Left cardiac atrium (tissue), 4 donors: ENCODE measurements around the gene PLCL1. TPM values are rescaled to one million over a fixed set of nuclear protein-coding genes. Genes with fewer than 3 reads are reported as not detected.

Experiments used
- ATAC-seq, 2 donors: fragments of 200-7000 bp; cut with Tn5 transposase; one replicate each; pipeline ENCODE4 v1.9.1; 2020; ENCODE audit warnings: mild to moderate bottlenecking in 2 of 2, moderate library complexity in 2 of 2
- DNase-seq: peaks from one replicate; pipeline ENCODE4 v3.0.0-alpha.2; 2020
- intact Hi-C, 2 donors: fragments of 100-400 bp; cut with DNase I; formaldehyde crosslinking; loops; one replicate each; pipeline versions ENCODE4 v1.14.1 to v1.15.1; 2022 to 2023
- total RNA-seq, 2 donors: library from RNA; stranded (reverse); fragmentation: NEBNext Ultra II Directional; extraction: Animal tissue kit (Norgen Biotek cat#: 25700); gene quantifications; one replicate each; pipeline ENCODE4 v1.2.1, GENCODE V29; 2021
- donor health status: DM: no; HTN: yes; CAD: no.
- donor health status: DM: no; HTN: yes; CAD: no; lungs with severe emphysema.
- donor health status: DM: yes; HTN: yes; CAD: no.
- donor health status: Dilated cardiomyopathy.

PLCL1 gene
- total RNA-seq, 2 donors from 2014 or later: 17.7 to 19.1 TPM

DNA sequence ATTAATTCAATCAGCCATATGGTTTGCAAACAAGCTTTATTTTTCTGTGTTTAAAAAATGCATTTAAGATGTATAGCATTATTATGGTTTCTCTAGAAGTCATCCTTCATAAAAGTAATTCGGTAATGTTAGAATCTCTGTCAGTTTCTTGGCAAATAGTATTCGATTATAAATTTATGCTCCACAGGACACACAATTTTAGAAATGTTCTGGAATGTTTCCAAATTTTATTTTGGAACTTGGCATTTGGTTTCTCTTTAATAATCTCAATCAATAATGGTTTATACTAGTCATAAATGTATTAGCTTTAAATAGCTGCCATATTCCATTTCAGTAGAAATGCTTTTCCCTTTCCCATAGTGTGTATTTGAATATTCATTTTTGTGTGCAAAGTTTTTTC is 156.4 kb downstream of the PLCL1 start:
- no peak for DNase-seq
- intact Hi-C loops: loop anchor here in 1 of 2 donors (10.0 kb wide), 1 partner anchor 154 kb away; no protein-coding TSS in a partner anchor
- no peak for ATAC-seq

GRCh38 chr2:197964720-197965119 is 160.3 kb downstream of the PLCL1 start:
- no peak for DNase-seq
- ATAC-seq: no peak
- intact Hi-C loops: loop anchor here in 1 of 2 donors (5.0 to 10.0 kb wide), 2 partner anchors 150 to 157 kb away; no protein-coding TSS in a partner anchor

GRCh38 chr2:197965756-197966155 is 161.4 kb downstream of the PLCL1 start:
- ATAC-seq (no peak), DNase-seq (no peak)
- intact Hi-C loops: loop anchor here in 1 of 2 donors (5.0 to 10.0 kb wide), 2 partner anchors 149 to 158 kb away; no protein-coding TSS in a partner anchor

DNA sequence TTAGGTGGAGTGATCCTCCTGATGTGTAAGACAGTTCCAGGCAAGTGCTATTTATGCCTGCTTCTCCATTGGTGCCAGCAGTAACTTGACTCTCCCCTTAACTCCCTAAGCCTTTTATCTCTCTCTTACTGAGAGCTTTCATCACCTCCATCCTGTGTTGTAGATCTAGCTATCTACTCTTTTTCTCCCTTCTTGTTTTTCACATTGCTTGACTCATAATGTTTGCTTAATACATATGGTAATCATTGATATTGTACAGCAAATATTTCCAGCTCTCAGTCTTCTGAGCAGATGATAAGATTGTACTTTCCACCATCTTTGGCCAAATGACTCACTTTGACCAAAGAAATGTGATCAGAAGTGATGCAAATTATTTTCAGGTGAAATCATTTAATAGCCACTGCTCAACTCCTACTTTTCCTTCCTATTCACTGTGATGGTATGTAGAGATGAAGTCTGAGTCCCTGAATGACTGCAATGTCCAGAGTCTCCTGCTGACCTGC is 165.0 kb downstream of the PLCL1 start:
- no peak for DNase-seq
- peak; percentile 91 to 98 for ATAC-seq
- intact Hi-C loops: loop anchor here in 1 of 2 donors (5.0 to 10.0 kb wide), 2 partner anchors 145 to 162 kb away; no protein-coding TSS in a partner anchor

GRCh38 chr2:197972061-197972460 is 167.7 kb downstream of the PLCL1 start:
- DNase-seq (peak; percentile 51), ATAC-seq (no peak)
- intact Hi-C loops: no loop called here

GRCh38 chr2:197972587-197972986 is 168.2 kb downstream of the PLCL1 start:
- DNase-seq (no peak), ATAC-seq (no peak)
- intact Hi-C loops: no loop called here

- intact Hi-C loops: no loop called here
- no peak for ATAC-seq
These were observed 169.4 kb downstream of the PLCL1 start for GRCh38 chr2:197973772-197974171.

DNA sequence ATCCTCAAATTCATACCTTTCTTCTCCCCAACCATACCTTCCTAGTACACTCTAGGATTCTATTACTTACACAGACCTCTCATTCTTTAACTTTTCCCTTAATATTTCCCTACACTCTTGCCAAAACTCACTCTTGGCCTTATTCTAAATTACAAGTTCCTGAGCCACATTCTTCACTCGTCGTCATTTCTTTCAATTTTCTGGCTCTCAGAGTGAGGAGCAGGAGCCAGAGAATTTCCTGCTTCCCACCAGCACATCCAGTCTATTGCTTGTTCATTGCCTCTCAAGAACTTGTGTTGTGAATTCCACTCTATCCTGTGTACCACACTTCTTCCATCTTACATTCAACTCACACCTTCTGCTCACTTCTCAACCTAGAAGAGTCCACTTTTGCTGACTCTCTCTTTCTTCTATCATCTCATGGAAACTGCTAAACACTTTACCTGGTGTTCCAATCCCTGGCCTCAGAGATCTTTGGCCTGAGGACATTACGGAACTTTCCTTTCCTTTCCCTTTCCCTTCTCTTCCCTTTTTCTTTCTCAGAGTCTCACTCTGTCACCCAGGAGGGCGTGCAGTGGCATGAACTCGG is 171.6 kb downstream of the PLCL1 start:
- peak; percentile 31 to 44 for ATAC-seq
- no peak for DNase-seq
- intact Hi-C loops: no loop called here

More at GRCh38 chr2:197973772-197974171, 169.4 kb downstream of the PLCL1 start:
- DNase-seq: no peak

DNA sequence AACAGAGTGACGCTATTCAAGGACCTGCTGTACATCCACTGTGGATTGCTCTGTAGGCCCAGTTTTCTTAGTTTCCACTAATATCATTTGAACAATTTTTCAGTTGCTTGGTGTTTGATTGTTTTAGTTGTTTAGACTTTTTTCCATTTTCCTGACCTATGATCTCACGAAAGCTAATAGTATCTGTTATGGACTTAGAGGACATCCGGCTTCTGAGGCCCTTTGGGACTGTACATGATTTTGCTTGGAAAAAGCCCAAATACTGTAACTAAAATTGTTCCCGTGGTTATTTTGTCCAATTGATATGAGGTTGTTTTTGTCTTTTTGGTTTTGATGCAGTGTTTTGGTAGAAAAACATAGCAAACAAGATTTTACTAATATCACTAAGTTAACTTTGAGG is 174.6 kb downstream of the PLCL1 start:
- DNase-seq (no peak), ATAC-seq (no peak)
- intact Hi-C loops: no loop called here

GRCh38 chr2:197982565-197982964 is 178.2 kb downstream of the PLCL1 start:
- ATAC-seq (no peak), DNase-seq (no peak)
- intact Hi-C loops: no loop called here

DNA sequence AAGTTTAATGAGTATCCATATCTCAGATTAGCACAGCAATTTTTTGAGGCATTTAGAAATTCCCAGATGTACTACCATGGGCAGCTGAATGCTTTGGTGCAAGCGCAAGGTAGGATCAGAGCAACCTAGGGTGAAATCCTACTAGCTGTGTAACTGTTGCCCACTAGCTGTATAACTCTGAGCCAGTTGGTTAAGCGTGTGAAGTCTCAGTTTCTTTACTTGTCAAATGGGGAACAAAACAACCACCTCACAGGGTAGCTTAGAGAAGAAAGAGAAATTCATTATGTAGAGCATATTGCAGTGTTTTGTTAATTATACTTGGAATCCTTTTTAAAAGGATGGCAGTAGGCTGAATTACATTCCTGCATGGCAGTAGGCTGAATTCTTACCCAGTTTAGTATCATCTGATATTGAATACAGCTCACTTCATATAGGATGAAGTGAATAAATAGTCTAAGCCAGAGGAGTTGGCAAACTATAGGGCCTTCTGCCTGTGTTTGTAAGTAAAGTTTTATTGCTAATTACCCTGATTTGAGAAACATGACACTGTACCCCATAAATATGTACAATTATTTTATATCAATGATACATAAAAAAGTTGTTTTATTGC is 180.7 kb downstream of the PLCL1 start:
- intact Hi-C loops: no loop called here

GRCh38 chr2:197986977-197987376 is 182.6 kb downstream of the PLCL1 start:
- no peak for DNase-seq
- ATAC-seq: no peak
- intact Hi-C loops: no loop called here

More for the DNA sequence above, 180.7 kb downstream of the PLCL1 start:
- DNase-seq (no peak), ATAC-seq (no peak)

GRCh38 chr2:197990356-197990755 is 186.0 kb downstream of the PLCL1 start:
- no peak for ATAC-seq
- intact Hi-C loops: no loop called here

GRCh38 chr2:197992482-197993133 is 188.2 kb downstream of the PLCL1 start:
- intact Hi-C loops: no loop called here
- DNase-seq (no peak), ATAC-seq (no peak)

More at GRCh38 chr2:197990356-197990755, 186.0 kb downstream of the PLCL1 start:
- DNase-seq: no peak

- DNase-seq (no peak), ATAC-seq (no peak)
- intact Hi-C loops: no loop called here
These were observed 189.0 kb downstream of the PLCL1 start for GRCh38 chr2:197993363-197993762.

DNA sequence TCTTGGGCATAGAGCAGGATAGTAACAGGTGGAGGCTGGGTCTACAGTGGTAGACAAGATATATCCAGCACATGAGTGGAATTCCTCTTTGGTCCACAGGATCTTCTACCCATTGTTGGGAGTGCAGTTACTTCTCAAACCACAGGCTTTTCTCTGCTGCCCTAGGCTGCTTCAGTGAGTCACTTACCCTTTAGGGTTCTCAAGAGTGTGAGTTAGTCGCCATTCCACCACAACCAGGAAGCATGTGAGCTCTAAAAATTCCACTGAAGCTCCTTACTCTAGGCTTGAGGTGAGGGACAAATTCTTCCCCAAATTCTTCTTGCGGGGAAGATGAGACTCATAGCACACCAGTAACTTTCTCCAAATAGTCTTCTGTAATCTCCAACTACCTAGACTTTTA is 189.4 kb downstream of the PLCL1 start:
- ATAC-seq (no peak), DNase-seq (no peak)
- intact Hi-C loops: no loop called here

DNA sequence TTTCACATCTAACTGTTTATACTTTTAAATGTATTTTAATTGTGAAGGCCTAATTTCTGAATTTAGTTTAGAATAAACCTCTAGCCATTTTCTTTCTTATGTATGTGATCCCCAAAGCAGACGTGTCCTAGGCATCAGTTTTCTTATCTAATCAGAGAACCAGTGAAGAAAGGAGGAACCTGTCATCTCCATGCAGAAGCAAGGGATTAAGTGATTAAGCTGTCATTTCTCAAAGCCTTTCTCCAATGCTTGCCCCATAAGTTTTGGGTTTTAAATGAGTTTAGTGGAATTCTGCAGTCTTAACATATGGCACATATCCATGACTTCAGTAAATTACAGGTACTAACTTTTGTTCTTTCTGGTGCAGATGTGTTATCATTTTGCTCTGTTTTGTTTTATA is 190.4 kb downstream of the PLCL1 start:
- intact Hi-C loops: no loop called here
- ATAC-seq: no peak
- DNase-seq: no peak

DNA sequence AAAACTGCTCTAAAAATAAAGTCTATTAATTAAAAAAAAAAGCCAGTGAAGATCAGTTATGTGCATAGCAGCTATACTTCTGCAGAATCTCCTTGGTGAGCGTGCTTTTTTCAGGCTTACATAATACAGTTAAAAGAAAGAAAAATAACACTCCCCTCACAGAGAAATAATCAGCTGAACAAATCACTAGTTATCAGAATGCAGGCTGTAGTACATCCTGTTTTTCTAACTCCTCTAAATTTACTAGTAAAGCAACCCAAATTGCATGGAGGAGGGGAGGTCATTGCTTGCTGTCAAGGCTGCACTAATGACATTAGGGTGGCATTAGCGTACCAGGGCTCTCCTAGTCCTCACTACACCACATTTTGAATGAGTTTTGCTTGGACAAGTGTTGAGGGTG is 192.2 kb downstream of the PLCL1 start:
- ATAC-seq: no peak
- intact Hi-C loops: no loop called here

DNA sequence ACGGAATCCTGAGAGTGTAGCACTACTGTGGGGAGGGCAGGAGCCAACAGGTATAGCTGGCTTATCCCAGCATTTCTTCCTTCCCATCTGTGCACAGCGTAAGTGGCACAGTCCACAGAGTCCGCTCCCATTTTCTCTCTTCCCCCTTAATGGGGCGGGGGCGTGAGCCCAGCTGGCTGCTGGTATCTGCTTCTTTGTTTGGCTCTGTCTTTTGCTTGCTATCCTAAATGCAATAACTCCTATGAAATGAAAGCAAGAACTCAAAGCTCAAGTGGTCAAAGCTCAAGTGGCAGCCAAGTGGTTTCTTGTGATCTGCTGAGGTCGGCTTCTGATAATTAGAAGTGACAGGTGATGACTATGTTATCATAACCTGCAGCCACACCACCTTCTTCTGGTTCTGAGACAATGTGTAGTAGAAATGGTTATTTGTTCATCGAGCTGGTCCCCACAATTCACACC is 192.7 kb downstream of the PLCL1 start:
- intact Hi-C loops: no loop called here

More for the DNA sequence above, 192.2 kb downstream of the PLCL1 start:
- no peak for DNase-seq

GRCh38 chr2:197998702-197999101 is 194.3 kb downstream of the PLCL1 start:
- intact Hi-C loops: no loop called here
- no peak for DNase-seq
- ATAC-seq: no peak

More for the DNA sequence above, 192.7 kb downstream of the PLCL1 start:
- DNase-seq: no peak
- no peak for ATAC-seq
